ENCODE measurements around the gene PFDN1.

Gene PFDN1

DNA sequence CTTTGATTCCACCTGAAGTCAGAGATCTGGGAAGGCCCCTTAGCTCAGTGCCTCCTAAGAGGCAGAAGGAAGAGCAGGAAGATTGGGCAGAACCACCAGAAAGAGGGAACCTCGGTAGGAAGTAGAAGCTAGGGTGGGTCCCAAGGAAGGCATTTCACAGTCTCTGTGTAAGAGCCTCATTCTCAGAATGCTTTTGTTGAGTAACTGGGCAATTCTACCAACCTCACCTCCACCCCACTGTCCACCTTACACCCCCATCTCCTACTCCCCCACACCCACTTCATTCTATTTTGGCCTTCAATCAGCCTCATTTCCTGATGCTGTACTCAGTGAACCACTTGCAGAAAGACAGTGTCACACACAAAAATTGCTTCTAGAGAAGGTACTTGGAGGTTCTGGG is 40.0 kb upstream of the PFDN1 start:
- TF ChIP-seq, protein P1, sequence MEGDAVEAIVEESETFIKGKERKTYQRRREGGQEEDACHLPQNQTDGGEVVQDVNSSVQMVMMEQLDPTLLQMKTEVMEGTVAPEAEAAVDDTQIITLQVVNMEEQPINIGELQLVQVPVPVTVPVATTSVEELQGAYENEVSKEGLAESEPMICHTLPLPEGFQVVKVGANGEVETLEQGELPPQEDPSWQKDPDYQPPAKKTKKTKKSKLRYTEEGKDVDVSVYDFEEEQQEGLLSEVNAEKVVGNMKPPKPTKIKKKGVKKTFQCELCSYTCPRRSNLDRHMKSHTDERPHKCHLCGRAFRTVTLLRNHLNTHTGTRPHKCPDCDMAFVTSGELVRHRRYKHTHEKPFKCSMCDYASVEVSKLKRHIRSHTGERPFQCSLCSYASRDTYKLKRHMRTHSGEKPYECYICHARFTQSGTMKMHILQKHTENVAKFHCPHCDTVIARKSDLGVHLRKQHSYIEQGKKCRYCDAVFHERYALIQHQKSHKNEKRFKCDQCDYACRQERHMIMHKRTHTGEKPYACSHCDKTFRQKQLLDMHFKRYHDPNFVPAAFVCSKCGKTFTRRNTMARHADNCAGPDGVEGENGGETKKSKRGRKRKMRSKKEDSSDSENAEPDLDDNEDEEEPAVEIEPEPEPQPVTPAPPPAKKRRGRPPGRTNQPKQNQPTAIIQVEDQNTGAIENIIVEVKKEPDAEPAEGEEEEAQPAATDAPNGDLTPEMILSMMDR (IDR thresholded peaks at IDR 0.05; ENCODE audit: low read length), result no peak
- TF ChIP-seq EZH2 (IDR thresholded peaks at IDR 0.05; ENCODE audit: borderline replicate concordance, low read length), result no peak
- Histone ChIP-seq H3K9ac (ENCODE audit: low read length) (peak overlapping the region; percentile 1; the same call in 1 of the 2 replicates), H3K27ac (ENCODE audit: low read depth, low read length, poor library complexity, severe bottlenecking) (peak overlapping the region; percentile 14)

DNA sequence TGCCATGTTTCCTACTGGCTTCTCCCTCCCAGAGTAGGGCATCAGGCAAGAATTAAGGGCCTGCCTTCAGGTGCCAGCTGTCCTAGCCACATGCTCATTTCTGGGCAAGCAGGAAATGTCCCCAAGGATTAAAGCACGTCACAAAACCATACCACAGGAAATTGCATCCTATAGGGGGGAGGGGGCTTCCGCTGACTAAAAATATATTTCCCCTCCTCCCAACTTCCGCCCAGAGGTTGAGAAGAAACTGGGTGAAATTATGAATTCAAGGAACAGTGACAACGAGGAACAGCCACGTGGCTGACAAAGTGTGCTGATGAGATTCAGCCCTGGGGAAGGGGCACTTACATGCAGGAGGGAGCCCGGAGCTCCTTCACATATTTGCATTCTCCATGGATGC is 39.4 kb upstream of the PFDN1 start:
- H3K9me3 ChIP-seq (ENCODE audit: low read length), result no peaks in the 10 kb centered on the region
- no peaks in the 10 kb centered on the region for H4K20me1 ChIP-seq (ENCODE audit: insufficient read depth, low read length)
- H2AFZ ChIP-seq (ENCODE audit: low read length), result no peak overlapping the region
- H3K36me3 ChIP-seq (ENCODE audit: insufficient read depth, low read length), result peaks cover 39% of the 10 kb centered on the region; the same call in 1 of the 2 replicates
- H3K4me3 ChIP-seq (ENCODE audit: low read depth, low read length, poor library complexity, severe bottlenecking), result no peak overlapping the region
- no peaks in the 10 kb centered on the region for H3F3A ChIP-seq (ENCODE audit: insufficient read depth, low read length)
- H3K27ac ChIP-seq (ENCODE audit: low read depth, low read length, poor library complexity, severe bottlenecking), result peak overlapping the region; percentile 16
- peaks cover 46% of the 10 kb centered on the region for H3K4me1 ChIP-seq (ENCODE audit: insufficient read depth, low read length, severe bottlenecking)
- no peak for TF ChIP-seq EZH2 (IDR thresholded peaks at IDR 0.05; ENCODE audit: borderline replicate concordance, low read length)
- TF ChIP-seq, protein P1 (IDR thresholded peaks at IDR 0.05; ENCODE audit: low read length), result no peak
- H3K9ac ChIP-seq (ENCODE audit: low read length), result no peak overlapping the region
- peaks cover 11% of the 10 kb centered on the region; the same call in 1 of the 2 replicates for H3K79me2 ChIP-seq (ENCODE audit: insufficient read depth, low read length)
- H3K4me2 ChIP-seq (ENCODE audit: low read length), result peak overlapping the region; percentile 47
- no peaks in the 10 kb centered on the region for H3K9me2 ChIP-seq (ENCODE audit: low read depth, low read length)
- H3K27me3 ChIP-seq (ENCODE audit: insufficient read depth, low read length), result no peaks in the 10 kb centered on the region

More for the DNA sequence above, 40.0 kb upstream of the PFDN1 start:
- H3K36me3 ChIP-seq (ENCODE audit: insufficient read depth, low read length), result peaks cover 39% of the 10 kb centered on the region; the same call in 1 of the 2 replicates
- H3K4me3 ChIP-seq (ENCODE audit: low read depth, low read length, poor library complexity, severe bottlenecking), result peak overlapping the region; percentile 15
- no peaks in the 10 kb centered on the region for H3K9me3 ChIP-seq (ENCODE audit: low read length)
- H3K79me2 ChIP-seq (ENCODE audit: insufficient read depth, low read length), result peaks cover 16% of the 10 kb centered on the region; the same call in 1 of the 2 replicates
- no peaks in the 10 kb centered on the region for H3K27me3 ChIP-seq (ENCODE audit: insufficient read depth, low read length)
- no peaks in the 10 kb centered on the region for H3F3A ChIP-seq (ENCODE audit: insufficient read depth, low read length)
- no peaks in the 10 kb centered on the region for H3K9me2 ChIP-seq (ENCODE audit: low read depth, low read length)
- no peaks in the 10 kb centered on the region for H4K20me1 ChIP-seq (ENCODE audit: insufficient read depth, low read length)
- H3K4me1 ChIP-seq (ENCODE audit: insufficient read depth, low read length, severe bottlenecking), result peaks cover 52% of the 10 kb centered on the region
- H2AFZ ChIP-seq (ENCODE audit: low read length), result no peak overlapping the region
- peak overlapping the region; percentile 47 for H3K4me2 ChIP-seq (ENCODE audit: low read length)

DNA sequence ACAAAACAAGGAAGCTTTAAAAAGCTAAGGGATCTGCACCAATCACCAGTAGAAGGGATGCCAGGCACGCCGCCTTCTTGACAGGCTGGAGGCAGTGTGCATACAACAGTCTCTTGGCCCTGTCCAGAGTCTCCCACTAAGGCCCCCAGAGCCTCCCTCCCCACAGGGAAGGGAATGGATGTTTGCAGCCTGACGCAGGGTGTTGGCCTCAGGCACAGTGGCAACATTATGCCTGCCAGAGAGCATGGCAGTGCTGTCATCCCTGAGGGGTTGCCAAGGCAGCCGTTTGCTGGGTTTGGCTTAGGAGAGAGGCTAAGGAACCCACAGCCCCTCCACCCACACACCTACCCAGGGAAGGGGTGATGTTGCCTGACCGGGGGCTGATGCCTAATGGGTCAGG is 38.7 kb upstream of the PFDN1 start:
- Histone ChIP-seq H3K9ac (ENCODE audit: low read length) (no peak overlapping the region), H3K4me3 (ENCODE audit: low read depth, low read length, poor library complexity, severe bottlenecking) (no peak overlapping the region), H3K36me3 (ENCODE audit: insufficient read depth, low read length) (peaks cover 39% of the 10 kb centered on the region; the same call in 1 of the 2 replicates)

More for the DNA sequence above, 38.7 kb upstream of the PFDN1 start:
- H3K27me3 ChIP-seq (ENCODE audit: insufficient read depth, low read length), result no peaks in the 10 kb centered on the region
- no peaks in the 10 kb centered on the region for H3F3A ChIP-seq (ENCODE audit: insufficient read depth, low read length)
- H3K9me3 ChIP-seq (ENCODE audit: low read length), result no peaks in the 10 kb centered on the region
- peaks cover 40% of the 10 kb centered on the region for H3K4me1 ChIP-seq (ENCODE audit: insufficient read depth, low read length, severe bottlenecking)
- H3K4me2 ChIP-seq (ENCODE audit: low read length), result peak overlapping the region; percentile 47; the same call in 1 of the 2 replicates
- peaks cover 11% of the 10 kb centered on the region; the same call in 1 of the 2 replicates for H3K79me2 ChIP-seq (ENCODE audit: insufficient read depth, low read length)
- H3K9me2 ChIP-seq (ENCODE audit: low read depth, low read length), result no peaks in the 10 kb centered on the region
- H3K27ac ChIP-seq (ENCODE audit: low read depth, low read length, poor library complexity, severe bottlenecking), result peak overlapping the region; percentile 16
- H2AFZ ChIP-seq (ENCODE audit: low read length), result no peak overlapping the region
- no peaks in the 10 kb centered on the region for H4K20me1 ChIP-seq (ENCODE audit: insufficient read depth, low read length)
- no peak for TF ChIP-seq EZH2 (IDR thresholded peaks at IDR 0.05; ENCODE audit: borderline replicate concordance, low read length)
- TF ChIP-seq, protein P1 (IDR thresholded peaks at IDR 0.05; ENCODE audit: low read length), result no peak
